GM12891 (cell line): ENCODE data around the gene DDX55.

ENCODE experiments used
- DNase-seq: peaks from one replicate; pipeline ENCODE4 v3.0.0; 2011; ENCODE audit warnings: low spot score; ENCODE audit not compliant: insufficient read length
- FAIRE-seq: peaks from 2 replicates; lab custom pipeline; 2011; peaks lifted over from hg19 to GRCh38; lab: Jason Lieb, UNC
- PAX5 ChIP-seq: IDR thresholded peaks from 2 replicates; pipeline ENCODE4 v1.6.1; 2011; ENCODE audit warnings: low read length, moderate library complexity, mild to moderate bottlenecking; ENCODE audit not compliant: insufficient read depth, severe bottlenecking
- POLR2A ChIP-seq: IDR thresholded peaks from 2 replicates; pipeline ENCODE4 v1.6.1; 2011; ENCODE audit warnings: low read depth, low read length, control low read depth
- POLR2AphosphoS5 ChIP-seq: IDR thresholded peaks from 2 replicates; pipeline ENCODE4 v1.6.1; 2011; ENCODE audit warnings: low read depth, low read length, control low read depth
- POU2F2 ChIP-seq: IDR thresholded peaks from 2 replicates; pipeline ENCODE4 v1.6.1; 2011; ENCODE audit warnings: low read depth, mild to moderate bottlenecking, control low read depth, low read length, moderate library complexity
- SPI1 ChIP-seq: IDR thresholded peaks from 2 replicates; pipeline ENCODE4 v1.6.1; 2011; ENCODE audit warnings: low read depth, low read length, control low read depth
- TAF1 ChIP-seq: IDR thresholded peaks from 2 replicates; pipeline ENCODE4 v1.6.1; 2011; ENCODE audit warnings: low read depth, low read length, control low read depth

Gene DDX55

DNA sequence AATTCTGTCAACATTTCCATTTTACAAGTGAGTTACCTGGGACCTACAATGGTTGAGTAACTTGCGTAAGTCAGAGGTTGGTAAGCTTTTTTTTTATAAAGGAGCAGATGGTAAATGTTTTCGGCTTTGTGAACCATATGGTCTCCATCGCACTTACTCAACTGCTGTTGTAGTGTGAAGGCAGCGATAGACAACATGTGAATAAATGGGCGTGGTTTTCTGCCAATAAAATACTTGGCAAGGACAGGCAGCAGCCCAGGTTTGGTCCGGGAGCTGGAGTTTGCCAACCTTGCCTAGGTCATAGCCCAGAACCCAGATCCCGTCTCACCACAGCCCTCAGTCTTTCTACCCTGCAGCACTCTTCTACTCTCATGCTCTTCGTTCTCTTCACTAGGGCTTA is 6.3 kb downstream of the DDX55 start:
- no peak for FAIRE-seq
- DNase-seq: no peak
- TF ChIP-seq TAF1 (no peak), POLR2AphosphoS5 (no peak), POU2F2 (no peak)

DNA sequence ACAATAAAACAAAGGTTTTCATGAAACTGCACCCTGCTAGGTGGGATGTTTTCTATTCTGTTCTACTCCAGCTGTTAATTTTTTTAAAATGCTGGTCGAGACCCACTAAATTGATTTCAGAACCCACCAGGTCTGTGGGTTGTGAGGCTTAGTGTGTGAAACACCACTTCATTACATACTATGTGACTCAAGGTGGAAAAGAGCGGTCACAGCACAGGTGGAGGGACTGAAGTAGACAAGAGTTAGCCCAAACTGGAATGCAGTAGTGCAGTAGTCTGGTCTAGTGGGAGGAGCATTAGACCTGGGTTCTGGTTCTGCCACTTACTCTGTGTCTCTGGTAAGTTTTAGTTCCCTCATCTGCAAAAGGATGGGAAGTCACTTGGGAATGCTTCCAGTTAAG is 12.2 kb downstream of the DDX55 start:
- TF ChIP-seq PAX5 (no peak), POLR2AphosphoS5 (no peak), SPI1 (no peak), POLR2A (no peak), TAF1 (no peak), POU2F2 (no peak)
- DNase-seq (no peak), FAIRE-seq (no peak)

DNA sequence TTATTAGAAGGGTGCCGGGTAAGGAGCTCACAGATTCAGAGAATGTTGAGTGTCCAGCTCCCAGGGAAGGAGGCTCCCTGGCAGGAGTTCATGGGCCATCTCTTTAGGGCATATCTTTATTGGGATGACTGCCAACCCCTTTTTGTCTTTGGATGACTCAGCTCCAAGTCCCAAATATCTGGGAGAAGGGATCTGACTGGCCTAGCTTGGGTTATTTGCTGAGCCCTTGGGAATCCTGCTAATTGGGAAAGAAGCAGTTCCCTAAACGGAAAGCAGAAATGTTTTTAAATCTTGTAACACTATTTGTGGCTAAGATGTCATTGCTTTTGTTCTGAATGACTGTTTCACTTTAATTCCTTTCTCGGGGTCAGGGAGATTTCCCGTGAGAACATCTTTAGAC is 12.6 kb downstream of the DDX55 start:
- no peak for DNase-seq

DNA sequence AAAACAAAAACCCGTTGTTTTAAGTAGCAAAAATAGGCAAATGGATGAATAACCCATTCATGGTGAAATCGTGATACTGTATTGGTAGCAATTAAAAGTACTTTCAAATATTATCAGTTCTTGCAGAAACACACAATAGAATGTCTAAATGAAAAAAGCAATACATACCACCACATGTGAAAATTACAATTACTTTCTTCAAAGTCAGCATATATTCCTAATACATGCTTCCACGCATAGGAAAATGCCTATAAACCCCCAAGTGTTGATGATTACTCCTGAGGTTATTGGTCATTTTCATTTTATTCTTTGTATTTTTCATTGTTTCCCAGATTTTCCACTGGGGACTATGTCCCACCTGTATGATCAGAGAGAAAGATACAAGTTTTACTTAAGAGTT is 15.2 kb downstream of the DDX55 start:
- TF ChIP-seq SPI1: no peak
- no peak for TF ChIP-seq PAX5
- no peak for TF ChIP-seq POU2F2
- no peak for TF ChIP-seq POLR2AphosphoS5
- TF ChIP-seq TAF1: no peak
- no peak for TF ChIP-seq POLR2A
- DNase-seq (no peak), FAIRE-seq (no peak)

More for the DNA sequence above, 12.6 kb downstream of the DDX55 start:
- TF ChIP-seq PAX5 (no peak), SPI1 (no peak), POU2F2 (no peak), POLR2AphosphoS5 (no peak), TAF1 (no peak), POLR2A (no peak)
- FAIRE-seq: no peak

DNA sequence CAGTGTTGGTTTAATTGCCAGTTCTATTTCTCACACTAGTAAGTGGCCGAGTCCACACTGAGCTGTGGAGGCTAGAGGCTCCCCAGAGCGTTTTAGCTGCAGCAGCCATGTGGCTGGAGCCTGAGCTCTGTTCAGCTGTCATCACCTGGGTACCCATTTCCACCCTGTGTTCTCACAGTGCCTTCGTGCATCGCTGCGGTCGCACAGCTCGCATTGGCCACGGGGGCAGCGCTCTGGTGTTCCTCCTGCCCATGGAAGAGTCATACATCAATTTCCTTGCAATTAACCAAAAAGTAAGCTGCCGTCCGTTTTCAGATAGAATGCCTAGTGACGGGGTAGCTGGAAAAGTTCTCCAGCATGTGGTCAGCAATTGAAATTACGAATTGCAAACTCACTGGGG is 15.7 kb downstream of the DDX55 start:
- no peak for DNase-seq
- no peak for FAIRE-seq
- TF ChIP-seq TAF1: no peak
- 0 out of 2 replicates have a peak, but pooled peaks have one; percentile 37 for TF ChIP-seq POLR2AphosphoS5

DNA sequence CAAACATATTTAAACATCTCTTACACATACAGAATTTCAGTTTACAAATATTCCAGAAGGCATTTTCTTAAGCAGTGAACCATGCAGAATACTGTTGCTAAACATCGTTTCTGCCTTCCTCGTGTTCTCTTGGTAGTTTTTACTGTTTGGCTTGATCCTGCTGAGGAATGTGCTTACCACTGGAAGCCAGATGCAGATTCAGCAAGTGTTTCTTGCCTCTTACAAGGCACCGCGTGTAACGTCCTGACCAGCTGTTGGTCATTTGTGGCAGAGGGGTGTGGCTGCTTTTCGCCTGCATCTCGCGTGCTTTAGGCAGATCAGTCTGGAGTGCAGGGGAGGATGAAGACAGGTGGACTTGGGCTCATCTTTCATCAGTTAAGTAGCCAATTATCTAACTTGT is 19.2 kb downstream of the DDX55 start:
- DNase-seq (no peak), FAIRE-seq (no peak)
- TF ChIP-seq POLR2AphosphoS5: peak; percentile 38
- no peak for TF ChIP-seq SPI1
- no peak for TF ChIP-seq POU2F2
- no peak for TF ChIP-seq TAF1
- no peak for TF ChIP-seq POLR2A
- TF ChIP-seq PAX5: no peak

DNA sequence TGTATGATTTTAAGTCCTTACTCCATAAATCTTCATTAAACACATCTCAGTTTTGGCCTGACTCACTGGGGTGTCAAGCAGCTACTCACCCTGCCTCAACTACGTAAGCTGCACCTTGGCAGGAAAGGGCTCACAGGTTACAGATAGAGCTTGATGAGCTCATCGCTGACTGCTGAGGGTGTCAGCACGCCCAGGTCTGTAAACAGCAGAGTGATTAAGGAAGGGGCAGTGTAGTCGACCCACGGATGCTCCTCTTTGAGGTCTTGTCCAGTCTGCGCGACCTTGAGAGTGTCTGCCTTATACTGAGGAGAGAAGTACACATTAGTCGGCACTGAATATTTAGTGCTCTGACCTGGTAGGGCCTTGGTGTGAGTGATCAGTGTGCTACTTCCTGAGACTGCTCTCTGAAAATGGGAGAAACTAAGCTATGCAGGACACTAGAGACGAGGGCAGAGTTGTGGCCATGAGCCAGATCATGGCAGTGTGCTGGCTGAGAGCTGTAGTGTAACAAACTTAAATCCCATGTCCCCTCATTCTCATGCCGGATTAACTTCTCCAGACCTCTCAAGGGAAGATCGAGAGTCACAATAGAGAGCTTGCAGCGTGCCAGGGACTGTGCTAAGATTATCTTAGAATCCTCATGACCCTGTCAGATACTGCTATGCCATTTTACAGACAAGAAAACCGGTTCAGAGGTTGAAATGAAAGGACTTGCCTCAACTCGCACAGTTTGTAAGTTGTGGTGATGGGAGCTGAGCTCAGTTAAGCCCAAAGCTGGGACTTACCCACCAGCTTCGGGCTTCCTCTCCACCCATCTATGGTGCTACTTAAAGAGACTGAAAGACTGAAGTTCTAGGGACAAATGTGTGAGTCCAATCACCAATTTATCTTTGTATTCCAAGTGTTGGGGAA is 20.0 kb downstream of the DDX55 start:
- DNase-seq (no peak), FAIRE-seq (no peak)
- no peak for TF ChIP-seq TAF1
- TF ChIP-seq POU2F2: 0 out of 2 replicates have a peak, but pooled peaks have one; percentile 21
- TF ChIP-seq POLR2AphosphoS5: 0 out of 2 replicates have a peak, but pooled peaks have one; percentile 10
- peak; percentile 51; the same call in 1 of the 2 replicates for TF ChIP-seq POLR2A
- no peak for TF ChIP-seq PAX5
- TF ChIP-seq SPI1: no peak

DNA sequence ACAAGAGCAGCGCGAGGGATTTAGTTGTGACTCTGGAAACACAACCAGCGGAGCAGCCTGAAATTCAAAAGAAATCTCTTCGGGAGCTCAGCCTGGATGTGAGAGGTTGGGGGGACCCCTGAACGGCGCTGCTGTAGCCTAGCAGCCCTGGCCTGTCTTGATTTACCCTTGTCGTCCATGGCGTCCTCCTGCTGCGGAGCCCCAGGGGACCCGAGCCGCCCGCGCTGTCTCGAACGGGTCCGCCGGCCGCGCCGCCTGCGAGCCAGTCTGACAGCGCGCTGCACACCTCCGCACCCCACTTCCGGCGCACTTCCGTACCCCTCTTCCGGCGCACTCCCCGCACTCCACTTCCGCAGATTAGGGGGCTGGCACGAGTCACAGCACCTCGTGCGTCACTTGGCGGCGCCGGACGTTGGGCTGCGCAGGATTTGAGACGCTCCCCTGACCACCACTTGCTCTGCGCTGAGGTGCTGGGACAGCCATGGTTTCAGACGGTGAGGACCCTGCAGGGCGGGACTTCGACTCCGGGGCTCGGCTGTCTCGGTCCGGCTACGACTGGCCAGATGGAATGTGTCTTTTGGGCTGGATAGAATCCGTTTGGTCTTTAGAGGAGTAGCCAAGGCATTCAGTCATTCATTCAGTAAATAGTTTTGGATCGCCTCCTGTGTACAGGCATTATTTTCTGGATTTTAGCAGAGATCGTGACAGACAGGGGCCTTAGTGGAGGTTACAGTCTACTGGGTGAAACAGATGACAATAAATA is 31.7 kb downstream of the DDX55 start, which contains the start of the genes EIF2B1 and GTF2H3:
TSS of gene EIF2B1 (minus strand) at position 308 of the 763 bp plus-strand sequence. CDS start at position 179, 129 bp downstream.
TSS of gene GTF2H3 (plus strand) at position 451 of the 763 bp plus-strand sequence. CDS start at position 482, 31 bp downstream.
- DNase-seq: peak; percentile 97
- TF ChIP-seq POLR2AphosphoS5: peak; percentile 99
- peak; percentile 75 for TF ChIP-seq SPI1
- peak; percentile 99 for TF ChIP-seq POLR2A
- TF ChIP-seq POU2F2: peak; percentile 80
- TF ChIP-seq PAX5: peak; percentile 32
- TF ChIP-seq TAF1: peak; percentile 99
- FAIRE-seq: peak; percentile 100

DNA sequence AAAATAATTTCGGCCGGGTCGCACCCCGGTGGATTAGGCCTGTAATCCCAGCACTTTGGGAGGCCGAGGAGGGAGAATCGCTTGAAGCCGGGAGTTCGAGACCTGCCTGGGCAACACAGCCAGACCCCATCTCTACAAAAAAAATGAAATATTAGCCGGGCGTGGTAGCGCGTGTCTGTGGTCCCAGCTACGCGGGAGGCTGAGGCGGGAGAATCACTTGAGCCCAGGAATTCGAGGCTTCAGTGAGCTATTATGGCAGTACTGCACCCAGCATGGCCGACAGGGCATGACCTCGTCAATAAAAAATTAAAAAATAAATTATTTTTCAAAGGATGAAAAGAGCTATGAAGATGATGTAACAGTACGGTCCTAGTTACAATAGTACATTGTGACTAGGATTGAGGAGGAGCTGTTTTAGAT is 32.3 kb downstream of the DDX55 start:
- FAIRE-seq (no peak), DNase-seq (no peak)
- no peak for TF ChIP-seq POU2F2
- no peak for TF ChIP-seq POLR2AphosphoS5
- no peak for TF ChIP-seq PAX5
- TF ChIP-seq TAF1: no peak
- no peak for TF ChIP-seq POLR2A
- no peak for TF ChIP-seq SPI1
